ENCODE data around the gene MBD1.
A peak's percentile ranks its signal among the peaks of the same experiment; 100 is the strongest.
"Not testable (repeated sequence)": the region's sequence is repeated elsewhere in the genome, so short reads cannot be mapped to it uniquely, and the experiment has no call there.

MBD1 gene

DNA sequence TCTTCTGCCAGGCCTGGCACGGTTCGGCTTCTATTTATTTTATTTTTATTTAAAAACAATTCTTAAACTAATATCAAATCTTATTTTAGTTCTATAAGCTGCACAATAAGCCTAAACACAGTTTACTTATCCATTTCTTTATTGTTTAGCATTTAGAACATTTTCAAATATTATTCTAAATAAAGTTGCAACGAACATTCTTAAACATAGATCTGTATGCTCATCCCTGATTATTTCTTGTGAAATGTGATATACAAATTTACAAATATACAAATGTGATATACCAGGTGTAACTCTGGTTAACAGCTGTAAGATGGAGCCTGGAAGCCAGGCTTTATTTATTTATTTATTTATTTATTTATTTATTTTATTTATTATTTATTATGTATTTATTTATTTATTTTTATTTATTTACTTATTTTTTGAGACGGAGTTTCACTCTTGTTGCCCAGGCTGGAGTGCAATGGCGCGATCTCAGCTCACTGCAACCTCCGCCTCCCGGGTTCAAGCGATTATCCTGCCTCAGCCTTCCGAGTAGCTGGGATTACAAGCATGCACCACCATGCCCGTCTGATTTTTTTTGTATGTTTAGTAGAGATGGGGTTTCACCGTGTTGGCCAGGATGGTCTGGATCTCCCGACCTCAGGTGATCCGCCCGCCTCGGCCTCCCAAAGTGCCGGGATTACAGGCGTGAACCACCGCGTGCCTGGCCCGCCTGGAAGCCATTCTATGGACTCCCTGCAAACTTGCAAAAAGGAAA, 7.2 kb upstream of the MBD1 start:
- DNase-seq = not testable (repeated sequence)

DNA sequence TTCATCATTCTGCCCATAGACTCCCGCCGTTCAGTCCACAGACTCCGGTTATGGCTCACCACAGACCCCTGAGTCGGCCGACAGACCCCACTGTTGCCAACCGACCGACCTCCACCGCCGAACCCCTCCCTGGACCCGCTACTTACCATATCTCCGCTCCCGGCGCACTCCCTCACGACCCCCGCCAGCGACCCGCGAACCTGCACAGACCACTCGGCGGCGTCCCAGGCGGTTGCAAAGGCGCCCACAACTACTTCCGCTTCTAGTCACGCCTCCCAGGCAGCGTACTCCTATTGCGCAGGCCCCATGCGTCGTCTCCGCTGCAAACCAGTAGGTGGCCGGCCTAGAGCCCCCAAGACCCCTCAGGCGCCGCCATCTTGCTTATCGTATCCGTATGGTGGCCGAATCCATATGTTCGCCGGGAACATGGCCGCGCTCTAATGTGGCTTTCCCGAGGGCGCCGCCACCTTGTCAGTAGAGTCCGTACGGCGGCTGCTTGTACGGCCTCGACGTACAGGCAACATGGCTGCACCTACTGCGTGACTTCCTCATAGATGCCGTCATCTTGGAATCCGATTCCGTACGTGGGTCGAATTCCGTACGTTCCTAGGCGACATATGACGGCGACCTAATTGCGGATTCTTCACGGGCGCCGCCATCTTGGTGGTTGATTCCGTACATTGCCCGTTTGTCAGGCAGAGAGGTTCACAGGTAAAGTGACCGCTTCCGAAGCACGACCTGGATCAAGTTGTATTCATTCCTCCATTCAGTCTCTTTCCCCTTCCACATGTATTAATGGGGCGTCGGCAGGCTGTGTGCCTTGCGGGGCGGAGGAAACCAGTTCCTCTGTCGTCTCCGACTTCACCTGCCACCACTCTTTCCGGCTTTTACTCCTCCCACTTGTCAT, 6.4 kb upstream of the MBD1 start, which contains the start of gene CXXC1:
Gene CXXC1, minus strand, starts transcription at position 252 of the 907 bp plus-strand sequence. Its CDS starts 103 bp downstream, at position 149.
- peak; percentile 100 for DNase-seq

DNA sequence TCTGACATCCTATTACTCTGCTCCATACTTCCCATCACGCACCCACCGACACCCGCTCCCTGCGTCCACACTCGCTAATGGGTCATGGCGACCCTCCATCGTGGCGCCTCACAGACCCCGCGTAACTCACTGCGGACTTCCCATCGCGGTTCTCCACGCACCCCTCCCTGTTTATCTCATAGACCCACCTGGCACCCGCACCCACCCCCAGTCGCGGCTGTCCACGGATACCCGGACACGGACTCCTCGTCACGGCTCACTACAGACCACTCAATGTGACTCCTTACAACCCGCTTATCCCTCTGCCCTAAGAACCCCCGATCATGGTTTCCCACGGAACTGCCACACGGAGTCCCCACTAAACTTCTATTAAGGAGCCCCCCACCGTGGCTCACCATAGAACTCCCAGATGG, 5.7 kb upstream of the MBD1 start:
- DNase-seq = no peak

DNA sequence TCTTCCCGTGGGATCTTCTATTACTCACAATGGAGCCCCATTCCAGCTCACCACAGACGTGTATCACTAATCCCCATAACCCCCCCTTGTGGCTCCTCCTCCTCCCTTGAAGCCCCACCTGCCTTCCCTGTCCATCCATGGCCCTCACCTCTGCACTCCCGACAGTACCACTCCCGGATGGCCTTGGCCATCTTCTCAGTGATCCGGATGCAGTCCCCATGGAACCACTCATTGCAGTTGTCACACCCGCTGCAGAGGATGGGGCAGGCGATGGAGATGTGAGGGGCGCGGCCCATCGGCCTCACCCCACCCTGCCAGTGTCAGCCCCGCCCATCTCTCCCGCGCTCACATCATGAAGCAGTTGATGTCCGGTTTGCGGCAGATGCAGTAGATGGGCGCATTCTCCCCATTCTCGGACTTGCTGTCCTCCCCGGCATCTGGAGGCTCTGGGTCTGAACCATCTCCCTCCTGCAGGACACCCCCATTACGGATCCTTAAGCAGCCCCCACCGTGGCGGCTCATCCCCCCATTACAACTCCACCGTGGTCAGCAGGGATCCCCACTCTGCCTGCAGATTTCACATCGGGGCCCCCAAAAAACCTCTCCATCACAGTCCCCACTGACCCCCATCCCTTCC, 5.2 kb upstream of the MBD1 start:
- DNase-seq = peak; percentile 30

DNA sequence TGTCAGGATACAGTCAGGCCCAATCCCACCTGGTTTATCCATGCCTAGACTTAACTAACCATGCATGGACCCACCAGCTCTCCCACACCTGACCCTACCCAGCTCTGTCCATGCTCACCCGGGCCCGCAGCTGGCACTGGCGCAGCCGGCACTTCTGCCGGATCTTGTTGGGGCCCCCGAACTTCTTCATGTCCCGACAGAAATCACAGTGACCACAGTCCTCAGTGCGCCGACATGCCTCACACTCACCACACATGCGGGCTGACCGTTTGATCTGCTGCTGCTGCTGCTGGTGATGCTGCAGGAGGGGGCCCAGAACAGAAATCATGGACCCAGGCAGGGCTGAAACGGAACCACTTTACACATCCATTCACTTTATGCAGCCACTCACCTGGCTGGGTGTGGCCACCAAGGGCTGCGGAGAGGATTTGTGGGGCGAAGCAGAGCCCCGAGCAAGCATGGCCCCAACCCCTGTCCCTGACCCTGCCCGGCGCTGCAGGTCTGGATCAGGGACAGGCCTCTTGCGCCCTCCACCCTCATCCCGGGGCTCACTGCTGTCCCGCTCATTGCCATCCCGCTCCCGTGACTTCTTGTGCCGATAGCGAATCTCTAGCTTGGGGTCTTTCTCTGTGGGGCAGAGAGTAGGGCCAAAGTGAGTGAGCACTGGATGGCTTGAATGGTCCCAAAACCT, 4.5 kb upstream of the MBD1 start:
- DNase-seq = no peak

DNA sequence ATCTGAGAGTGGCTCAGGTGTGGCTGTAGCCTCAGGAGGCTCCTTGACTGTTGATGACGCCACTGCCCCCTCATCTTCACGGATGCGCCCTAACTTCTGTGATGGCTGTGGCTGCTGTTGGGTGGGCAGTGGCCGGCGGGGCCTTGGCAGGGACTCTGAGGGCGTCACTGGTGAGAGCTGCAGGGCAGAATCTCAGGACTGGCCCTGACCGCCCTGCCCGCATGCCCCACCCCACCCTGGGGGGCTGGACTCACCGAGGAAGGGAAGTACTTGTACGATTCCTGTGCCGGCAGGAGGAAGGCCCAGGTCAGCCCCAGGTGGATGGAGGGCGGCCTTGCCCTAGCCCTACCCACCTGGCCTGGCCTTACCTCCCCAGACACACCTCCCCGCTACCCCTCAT, 3.7 kb upstream of the MBD1 start:
- DNase-seq = no peak

DNA sequence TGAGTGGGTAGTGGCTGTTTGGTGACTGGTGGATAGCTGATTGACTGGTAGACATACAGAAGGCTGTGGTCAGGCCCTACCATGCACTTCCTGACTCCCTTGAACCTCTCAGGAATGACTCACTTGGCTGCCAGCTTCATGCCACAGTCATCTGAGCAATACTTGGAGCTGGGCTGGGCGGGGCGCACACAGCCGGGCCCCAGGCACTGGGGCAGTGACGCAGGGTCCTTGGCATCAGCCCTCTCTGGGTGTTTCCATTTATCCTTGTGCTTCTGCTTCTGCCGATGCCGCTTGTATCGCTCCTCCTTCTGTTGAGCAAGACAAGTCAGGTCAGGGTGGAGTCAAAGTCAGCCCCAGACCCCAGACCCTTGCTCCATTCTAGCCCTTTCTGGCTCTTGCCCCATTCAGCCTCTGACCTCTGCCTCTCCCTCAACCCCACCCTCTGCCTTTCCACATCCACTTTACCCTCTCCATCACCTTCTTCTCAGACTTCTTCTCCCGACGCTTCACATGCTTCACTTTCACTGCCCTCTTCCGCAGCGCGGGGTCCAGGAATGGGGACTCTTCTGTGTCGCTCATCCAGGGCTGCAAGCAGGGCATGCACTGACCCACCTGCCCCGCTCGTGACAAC, 3.0 kb upstream of the MBD1 start:
- no peak for DNase-seq

DNA sequence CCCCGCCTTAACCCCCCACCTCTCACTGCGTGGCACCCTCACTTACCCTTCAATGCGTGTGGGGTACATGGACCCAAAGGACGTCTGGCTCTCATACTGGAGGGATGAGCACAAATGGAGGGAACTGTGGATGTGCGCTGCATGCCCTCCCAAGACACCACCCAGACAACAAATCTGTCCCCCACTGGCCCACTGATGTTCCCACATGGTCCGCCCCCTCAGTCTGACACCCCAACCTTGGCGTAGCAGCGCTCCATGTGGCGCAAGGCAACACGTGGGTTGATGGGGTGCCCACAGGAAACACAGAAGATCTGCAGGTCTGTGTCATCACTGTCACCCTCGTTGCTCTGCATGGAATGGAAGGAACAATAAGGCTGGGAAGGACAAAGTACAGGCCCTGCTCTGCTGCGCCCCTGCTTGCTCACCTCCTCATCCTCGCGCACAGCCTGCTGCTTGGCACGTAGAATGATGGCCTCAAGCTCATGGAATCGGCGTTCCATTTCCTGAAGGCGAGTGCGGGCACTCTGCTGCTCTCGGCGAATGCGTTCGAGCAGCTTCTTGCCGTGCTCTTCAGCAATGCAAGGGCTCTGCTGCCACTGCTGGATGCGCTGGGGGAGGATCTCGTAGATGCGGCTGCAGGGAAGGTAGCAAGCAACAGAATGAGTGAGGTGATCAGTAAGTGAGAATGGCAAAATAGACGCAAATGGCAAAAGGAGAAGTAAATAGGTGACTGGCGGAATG, 2.3 kb upstream of the MBD1 start:
- DNase-seq = no peak

DNA sequence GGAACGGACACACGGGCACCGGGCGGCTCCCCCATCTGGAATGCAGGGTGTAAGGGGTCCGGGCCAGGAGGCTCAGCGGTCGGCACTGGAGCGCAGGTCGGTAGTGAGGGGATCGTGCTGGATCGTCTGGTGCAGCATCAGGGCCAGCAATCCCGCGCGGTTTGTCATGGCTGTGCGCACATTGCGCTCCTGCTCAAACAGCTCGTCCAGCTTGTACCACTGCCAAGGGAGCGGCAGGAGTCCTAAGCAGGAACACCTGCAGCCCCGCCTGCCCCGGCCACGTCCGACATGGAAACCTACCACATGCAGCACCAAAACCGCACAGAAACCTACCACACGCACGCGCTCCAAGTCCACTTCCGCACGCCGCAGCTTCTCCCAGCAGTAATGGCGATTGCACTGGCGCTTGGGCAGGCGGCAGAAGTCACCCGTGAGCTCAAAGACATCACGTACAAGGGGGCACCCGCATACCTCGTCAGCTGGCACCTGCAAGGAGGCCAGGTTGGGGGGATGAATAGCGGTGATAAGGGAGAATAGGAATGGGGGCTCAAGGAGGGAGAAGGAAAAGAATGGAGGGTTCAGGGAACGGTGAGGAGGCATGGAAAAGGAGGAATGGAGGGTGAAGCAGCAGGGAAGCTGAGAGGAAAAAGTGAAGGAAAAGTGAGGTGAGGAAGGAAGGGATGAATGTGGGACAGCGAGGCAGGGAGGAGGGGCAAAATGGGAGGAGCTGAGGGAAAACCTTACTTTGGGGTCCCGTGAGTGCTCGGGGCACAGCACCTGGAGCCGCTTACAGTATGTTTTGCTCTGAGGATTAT, 1.4 kb upstream of the MBD1 start:
- DNase-seq = no peak

DNA sequence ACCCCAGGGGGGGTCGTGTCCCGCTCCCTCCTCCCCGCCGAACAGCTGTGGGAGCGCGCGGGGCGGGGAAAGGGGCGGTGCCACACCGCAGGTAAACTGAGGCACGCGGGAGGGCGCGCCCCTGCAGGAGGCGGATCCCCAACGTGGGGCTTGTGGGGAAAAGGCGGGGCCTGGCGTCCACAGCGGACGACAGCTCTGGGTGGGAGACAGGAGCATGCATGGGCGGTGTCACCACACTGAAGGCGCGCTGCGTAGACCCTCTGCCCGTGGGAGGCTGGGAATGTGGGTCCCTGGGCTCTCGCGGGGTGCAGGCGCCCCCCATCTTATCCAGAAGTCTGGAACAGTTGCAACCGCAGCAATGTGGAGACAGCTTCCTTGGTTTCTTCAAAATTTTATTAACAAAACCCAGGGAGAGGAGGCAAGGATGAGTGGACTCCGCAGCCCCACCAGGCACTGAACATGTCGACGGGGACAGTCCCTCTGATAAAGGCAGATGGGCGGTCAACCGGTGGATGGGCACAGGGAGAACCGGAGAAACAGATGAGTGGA, 723 bp upstream of the MBD1 start:
- no peak for DNase-seq

DNA sequence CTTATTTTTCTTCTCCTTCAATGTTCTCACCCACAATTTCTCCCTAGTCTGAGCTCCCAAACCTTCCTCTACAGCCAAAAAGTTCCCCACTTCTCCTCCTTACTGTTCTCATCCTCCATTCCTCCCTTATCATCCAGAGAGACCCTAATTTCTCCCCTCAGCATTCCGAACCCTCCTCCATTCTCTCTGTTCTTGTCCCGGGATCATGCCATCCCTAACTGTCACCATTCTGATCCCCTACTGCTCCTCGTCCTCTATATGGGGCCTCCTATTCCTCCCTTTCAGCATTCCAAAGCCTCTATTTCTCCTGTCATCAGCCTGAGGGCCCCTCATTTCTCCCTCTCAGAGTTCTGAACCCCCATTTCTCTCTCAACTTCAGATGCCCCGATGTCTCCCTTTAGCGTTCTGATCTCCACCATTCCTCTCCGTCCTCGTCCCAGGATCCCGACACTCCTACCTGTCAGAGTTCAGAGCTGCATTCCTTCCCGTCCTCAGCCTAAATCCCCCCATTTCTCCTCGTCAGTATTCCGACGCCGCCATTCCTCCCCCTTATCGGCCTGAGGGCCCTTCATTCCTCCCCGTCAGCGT, 522 bp downstream of the MBD1 start:
- DNase-seq = no peak

DNA sequence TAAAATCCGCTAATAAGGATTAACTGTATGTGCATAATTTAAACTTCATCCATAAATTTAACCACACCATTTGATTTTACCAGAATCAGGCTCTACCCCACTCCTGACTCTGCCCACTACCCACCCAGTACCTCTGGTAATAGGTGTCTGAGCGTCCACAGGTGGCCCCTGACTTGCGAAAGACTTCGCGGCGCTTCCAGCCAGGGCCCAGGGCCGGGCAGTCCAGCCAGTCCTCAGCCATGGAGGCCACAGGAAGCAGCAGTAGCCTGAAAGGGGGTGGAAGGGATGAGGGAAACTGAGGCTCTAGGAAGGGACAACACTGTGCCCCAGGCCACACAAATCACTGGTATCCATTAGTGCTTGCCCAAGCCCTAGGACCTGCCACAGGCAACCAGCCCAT, 1.6 kb downstream of the MBD1 start:
- no peak for DNase-seq

DNA sequence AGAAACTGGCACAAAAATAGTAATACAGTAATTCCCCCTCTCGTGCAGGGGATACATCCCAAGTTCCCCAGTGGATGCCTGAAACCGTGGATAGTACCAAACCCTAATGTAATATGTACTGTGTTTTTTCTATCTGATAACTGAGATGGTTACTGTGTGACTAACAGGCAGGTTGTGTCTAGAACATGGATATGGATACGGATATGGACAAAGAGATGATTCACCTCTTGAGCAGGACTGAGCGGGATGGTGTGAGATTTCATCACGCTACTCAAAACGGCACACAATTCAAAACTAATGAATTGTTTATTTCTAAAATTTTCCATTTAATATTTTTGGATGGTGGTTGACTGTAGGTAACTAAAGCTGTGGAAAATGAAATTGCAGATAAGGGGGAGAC, 3.4 kb downstream of the MBD1 start:
- DNase-seq = no peak

DNA sequence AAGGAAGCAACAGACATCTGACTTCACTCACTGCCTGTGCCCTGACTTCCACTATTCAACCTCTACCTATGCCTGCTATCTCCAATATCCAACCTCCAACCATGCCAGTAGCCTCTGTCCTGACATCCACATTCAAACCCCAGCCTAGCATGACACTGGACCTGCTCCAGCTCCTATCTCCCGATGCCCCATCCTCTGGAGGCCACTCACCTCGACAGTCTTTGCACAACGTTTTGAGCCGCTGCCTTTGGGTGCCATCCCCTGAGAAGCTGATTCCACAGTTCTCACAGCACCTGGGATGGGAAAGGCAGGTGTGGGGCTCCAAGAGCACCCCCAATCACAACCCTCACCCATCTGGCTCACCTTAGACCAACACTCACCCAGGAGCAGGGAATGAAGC, 4.9 kb downstream of the MBD1 start:
- no peak for DNase-seq

DNA sequence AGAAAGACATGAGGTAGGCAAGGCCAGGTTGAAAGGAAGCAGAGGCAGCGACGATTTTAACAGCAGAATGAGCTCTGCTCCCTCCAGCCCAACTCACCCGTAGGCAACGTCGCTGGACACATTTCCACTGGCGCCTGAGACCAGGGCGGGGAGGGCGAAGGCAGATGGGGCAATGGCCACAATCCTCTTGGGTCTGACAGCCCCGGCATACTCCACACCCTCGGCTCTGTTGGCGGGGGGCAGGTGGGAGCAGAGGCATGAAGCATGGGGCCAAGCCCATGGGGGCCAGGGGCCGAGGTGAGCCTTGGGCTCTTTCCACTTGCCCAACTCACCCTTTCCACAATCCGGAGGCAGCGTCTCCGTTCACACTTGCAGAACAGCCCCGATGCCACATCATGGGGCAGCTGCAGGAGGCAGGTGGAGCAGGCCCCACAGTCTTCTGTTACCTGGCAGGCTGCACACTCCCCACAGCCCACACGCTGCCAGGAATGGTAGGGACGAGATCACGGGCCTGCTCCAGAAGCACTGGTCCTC, 5.8 kb downstream of the MBD1 start:
- DNase-seq = no peak

DNA sequence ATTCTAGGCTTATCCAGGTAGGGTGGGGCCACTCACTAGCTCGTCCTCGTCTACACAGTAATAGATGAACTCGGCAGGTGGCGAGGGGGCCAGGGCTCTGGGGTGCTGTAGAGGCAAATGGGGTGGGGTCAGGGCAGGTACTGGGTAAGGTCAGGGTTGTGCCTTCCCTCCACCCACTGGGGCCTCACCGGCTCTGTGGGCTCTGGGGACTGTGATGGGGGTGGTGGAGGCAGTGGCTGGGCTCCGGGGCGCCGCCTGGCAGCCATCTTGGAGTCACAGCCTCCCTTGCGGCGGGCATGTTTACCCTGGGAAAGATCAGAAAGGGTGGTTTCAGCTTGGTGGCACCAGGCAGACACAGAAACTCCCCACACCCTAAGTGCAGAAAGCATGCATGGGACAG, 6.4 kb downstream of the MBD1 start:
- no peak for DNase-seq

DNA sequence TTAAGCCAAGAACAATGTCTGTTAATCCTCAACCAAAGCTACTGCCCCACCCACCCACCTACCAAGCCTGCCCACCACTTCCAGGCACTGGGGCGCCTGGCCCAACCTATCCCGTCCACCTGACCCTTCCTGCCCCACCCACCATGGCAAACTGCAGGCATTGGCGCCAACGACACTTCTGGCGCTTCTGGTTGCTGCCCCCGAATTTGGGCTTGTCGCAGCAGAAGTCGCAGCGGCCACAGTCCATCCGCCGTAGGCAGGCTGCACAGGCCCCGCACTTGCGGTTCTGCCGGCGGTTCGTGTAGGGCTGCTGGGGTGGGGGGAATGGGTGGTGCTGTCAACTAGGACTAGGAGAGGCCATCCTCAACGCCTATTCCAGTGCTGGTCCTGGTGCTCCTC, 7.3 kb downstream of the MBD1 start:
- no peak for DNase-seq

DNA sequence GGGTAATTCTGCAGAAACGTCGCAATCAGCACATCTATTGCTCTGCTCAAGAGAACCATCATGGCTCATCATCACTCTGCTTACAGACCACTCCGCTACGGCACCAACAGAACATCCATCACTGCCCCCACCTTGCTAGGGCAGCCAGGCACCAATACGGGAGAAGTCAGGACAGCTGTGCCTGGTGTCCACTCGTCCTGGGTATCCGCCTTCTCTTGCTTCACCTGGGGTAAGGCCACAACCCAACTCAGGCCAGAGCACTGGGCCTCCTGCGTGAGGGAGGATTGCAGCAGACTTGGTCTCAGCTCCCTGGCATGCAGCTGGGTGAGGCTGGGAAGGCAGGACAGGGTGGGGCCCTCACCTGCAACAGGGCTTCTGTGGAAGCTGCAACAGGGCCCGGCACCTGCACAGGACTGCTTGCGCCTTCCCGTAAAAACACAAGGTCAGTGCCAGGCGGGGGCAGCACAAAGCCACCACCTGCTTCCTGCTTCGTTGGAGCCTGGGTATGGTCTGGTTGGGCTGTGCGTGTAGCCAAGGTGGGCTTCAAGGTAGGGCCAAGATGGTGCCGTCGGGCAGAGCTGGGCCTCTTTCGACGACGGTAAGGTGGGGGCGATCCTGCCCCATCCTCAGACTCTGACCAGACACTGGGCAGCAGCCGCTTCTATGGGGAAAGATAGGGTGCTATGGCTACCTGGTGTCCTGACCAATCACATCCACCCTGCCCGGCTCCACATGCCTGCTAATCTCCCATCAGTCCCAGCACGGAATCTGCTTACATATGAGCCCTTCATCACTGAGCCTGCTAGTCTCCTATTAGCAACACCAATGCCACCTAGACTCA, 7.9 kb downstream of the MBD1 start:
- no peak for DNase-seq

DNA sequence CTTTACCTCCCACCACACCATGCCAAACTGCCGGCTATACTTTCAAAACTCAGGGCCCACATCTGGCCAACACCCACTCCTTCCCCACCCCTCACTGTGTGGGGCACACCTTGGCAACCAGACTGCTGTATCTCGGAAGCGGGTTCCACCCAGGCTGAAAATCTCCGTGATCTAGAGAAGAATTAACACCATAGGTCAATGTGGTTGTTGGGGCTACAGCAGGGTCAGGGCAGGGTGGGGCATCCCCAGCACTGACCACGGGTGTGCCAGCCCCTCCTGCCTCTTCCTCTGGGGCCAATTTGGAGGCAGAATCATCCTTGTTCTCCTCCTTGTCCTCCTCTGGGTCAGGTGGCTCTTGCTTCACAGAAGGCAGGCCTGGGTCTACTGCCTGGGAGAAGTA, 8.8 kb downstream of the MBD1 start:
- DNase-seq = no peak

Measured in COR-L47 (cell line).